K562 (cell line): ENCODE measurements around the gene UBE2L3. TPM values are rescaled to one million over a fixed set of nuclear protein-coding genes. Genes with fewer than 3 reads are reported as not detected.

ENCODE experiments used
- CC2D1A ChIP-seq: fragments of 450-650 bp; IDR thresholded peaks from 2 replicates; pipeline ENCODE4 v1.6.1; 2017; ENCODE audit warnings: mild to moderate bottlenecking
- CCNT2 ChIP-seq: IDR thresholded peaks from 2 replicates; pipeline ENCODE4 v1.6.1; 2011; ENCODE audit warnings: borderline replicate concordance, low read depth, mild to moderate bottlenecking, moderate library complexity, mixed read lengths, low read length; ENCODE audit not compliant: insufficient read length; ENCODE audit errors: extremely low read depth
- FOXM1 ChIP-seq, 2 experiments: fragments of 450-650 bp in 1 of 2; sonication (generic) in 1 of 2; formaldehyde crosslinking in 1 of 2; IDR thresholded peaks; 2 replicates each; pipeline versions ENCODE4 v1.6.1 to v1.9.0; 2017 to 2022; ENCODE audit warnings: low read depth in 2 of 2, mild to moderate bottlenecking in 2 of 2, missing genetic modification reagents in 1 of 2, moderate library complexity in 1 of 2
- MYC ChIP-seq, 2 experiments: fragments of 250-450 bp in 1 of 2; sonication (Bioruptor Pico) in 1 of 2; IDR thresholded peaks; 2 replicates each; pipeline versions ENCODE4 v1.5.1 to v1.6.1; 2012 to 2021; ENCODE audit warnings: low read depth in 2 of 2, borderline replicate concordance in 1 of 2, improper control_type of control experiment in 1 of 2, low read length in 1 of 2, mild to moderate bottlenecking in 1 of 2, moderate library complexity in 1 of 2
- MYNN ChIP-seq, 2 experiments: sonication (generic); formaldehyde crosslinking in 1 of 2; IDR thresholded peaks; 2 replicates each; pipeline versions ENCODE4 v1.5.0 to v1.6.1; 2016 to 2020; ENCODE audit warnings: antibody characterized with exemption in 1 of 2, missing genetic modification reagents in 1 of 2
- NONO ChIP-seq, 2 experiments: fragments of 200-400 bp in 1 of 2; fragments of 450-650 bp in 1 of 2; formaldehyde crosslinking in 1 of 2; IDR thresholded peaks; 2 replicates each; pipeline ENCODE4 v1.6.1; 2017; ENCODE audit warnings: low read depth in 2 of 2, mild to moderate bottlenecking in 2 of 2, moderate library complexity in 2 of 2, low read length in 1 of 2
- PHB2 ChIP-seq: fragments of 450-650 bp; IDR thresholded peaks from 2 replicates; pipeline ENCODE4 v1.6.1; 2017; ENCODE audit warnings: low read depth
- PHF21A ChIP-seq: fragments of 450-650 bp; IDR thresholded peaks from 2 replicates; pipeline ENCODE4 v1.6.1; 2017; ENCODE audit warnings: low read depth, borderline replicate concordance
- POU5F1 ChIP-seq: fragments of 150-350 bp; IDR thresholded peaks from 2 replicates; pipeline ENCODE4 v1.6.1; 2014; ENCODE audit warnings: borderline replicate concordance, low read length, low read depth, mild to moderate bottlenecking; ENCODE audit not compliant: partially characterized antibody
- SMARCA4 ChIP-seq: fragments of 450-650 bp; IDR thresholded peaks from 2 replicates; pipeline ENCODE4 v1.6.1; 2016
- THAP7 ChIP-seq: fragments of 250-450 bp; sonication (Bioruptor Pico); IDR thresholded peaks from 2 replicates; pipeline ENCODE4 v1.5.0; 2021
- TOE1 ChIP-seq, 2 experiments: fragments of 450-650 bp in 1 of 2; sonication (generic) in 1 of 2; formaldehyde crosslinking in 1 of 2; IDR thresholded peaks; 2 replicates each; pipeline versions ENCODE4 v1.7.1 to v1.8.0; 2016 to 2022; ENCODE audit warnings: borderline replicate concordance in 2 of 2, mild to moderate bottlenecking in 2 of 2, antibody characterized with exemption in 1 of 2, inconsistent platforms in 1 of 2, low read depth in 1 of 2, missing genetic modification reagents in 1 of 2, moderate library complexity in 1 of 2
- XRCC5 ChIP-seq: fragments of 200-400 bp; formaldehyde crosslinking; IDR thresholded peaks from 2 replicates; pipeline ENCODE4 v1.6.1; 2017; ENCODE audit warnings: low read depth, mild to moderate bottlenecking, low read length
- ZNF583 ChIP-seq: fragments of 250-450 bp; sonication (Bioruptor Pico); IDR thresholded peaks from 2 replicates; pipeline ENCODE4 v1.4.0; 2020
- polyA plus RNA-seq, 8 experiments: library from polyadenylated mRNA; depleted of rRNA in 4 of 8; stranded (reverse) in 5 of 8; unstranded in 3 of 8; fragments of >200 nt; fragmentation: Nextera tagmentation in 2 of 8; fragmentation: Illumina TruSeq in 1 of 8; extraction: Ambion mirVana in 2 of 8; extraction: Trizol in 1 of 8; gene quantifications; 2 replicates each; pipeline versions ENCODE4 v1.2.1 to v1.2.3, GENCODE V29; 2011 to 2014; ENCODE audit warnings: inconsistent platforms in 1 of 8, missing spikeins in 1 of 8
- total RNA-seq, 7 experiments: library from RNA; depleted of rRNA in 6 of 7; stranded (reverse); fragments of >200 nt in 6 of 7; fragmentation: Illumina TruSeq in 2 of 7; extraction: Trizol in 2 of 7; gene quantifications; 2 replicates each; pipeline versions ENCODE4 v1.2.1 to v1.2.3, GENCODE V29; 2011 to 2021; ENCODE audit warnings: low replicate concordance in 1 of 7
- TF ChIP-seq, protein P1 (sequence below): fragments of 250-450 bp; sonication (Bioruptor Pico); IDR thresholded peaks from 2 replicates; pipeline ENCODE4 v1.8.0; 2022; ENCODE audit warnings: moderate library complexity, mild to moderate bottlenecking, inconsistent platforms
- TF ChIP-seq, protein P2 (sequence below): fragments of 250-450 bp; sonication (Bioruptor Pico); IDR thresholded peaks from 2 replicates; pipeline ENCODE4 v1.4.0; 2020

UBE2L3 gene
- total and polyA plus RNA-seq, 9 of the 15 experiments (the other 6 are each of a cell fraction or from before 2014, with no cell fraction given) = 215 to 625 (median 285) TPM

GRCh38 chr22:21582801-21583740 is 15.6 kb downstream of the UBE2L3 start (continued):
- TF ChIP-seq, protein P1, sequence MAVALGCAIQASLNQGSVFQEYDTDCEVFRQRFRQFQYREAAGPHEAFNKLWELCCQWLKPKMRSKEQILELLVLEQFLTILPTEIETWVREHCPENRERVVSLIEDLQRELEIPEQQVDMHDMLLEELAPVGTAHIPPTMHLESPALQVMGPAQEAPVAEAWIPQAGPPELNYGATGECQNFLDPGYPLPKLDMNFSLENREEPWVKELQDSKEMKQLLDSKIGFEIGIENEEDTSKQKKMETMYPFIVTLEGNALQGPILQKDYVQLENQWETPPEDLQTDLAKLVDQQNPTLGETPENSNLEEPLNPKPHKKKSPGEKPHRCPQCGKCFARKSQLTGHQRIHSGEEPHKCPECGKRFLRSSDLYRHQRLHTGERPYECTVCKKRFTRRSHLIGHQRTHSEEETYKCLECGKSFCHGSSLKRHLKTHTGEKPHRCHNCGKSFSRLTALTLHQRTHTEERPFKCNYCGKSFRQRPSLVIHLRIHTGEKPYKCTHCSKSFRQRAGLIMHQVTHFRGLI (CRISPR knock-in tag) = no peak
- no peak for TF ChIP-seq MYNN (IDR thresholded peaks at IDR 0.05)
- no peak for TF ChIP-seq MYNN (CRISPR knock-in tag; IDR thresholded peaks at IDR 0.05)
- no peak for TF ChIP-seq TOE1 (IDR thresholded peaks at IDR 0.05; ENCODE audit: borderline replicate concordance)
- peak; percentile 73; the same call in 1 of the 2 replicates for TF ChIP-seq TOE1 (CRISPR knock-in tag; IDR thresholded peaks at IDR 0.05; ENCODE audit: borderline replicate concordance, low read depth)
- TF ChIP-seq PHB2 = no peak
- TF ChIP-seq POU5F1 = no peak
- TF ChIP-seq NONO (IDR thresholded peaks at IDR 0.05; ENCODE audit: low read depth in 2 of 2, low read length in 1 of 2) = no peak
- TF ChIP-seq PHF21A = no peak
- TF ChIP-seq, protein P2, sequence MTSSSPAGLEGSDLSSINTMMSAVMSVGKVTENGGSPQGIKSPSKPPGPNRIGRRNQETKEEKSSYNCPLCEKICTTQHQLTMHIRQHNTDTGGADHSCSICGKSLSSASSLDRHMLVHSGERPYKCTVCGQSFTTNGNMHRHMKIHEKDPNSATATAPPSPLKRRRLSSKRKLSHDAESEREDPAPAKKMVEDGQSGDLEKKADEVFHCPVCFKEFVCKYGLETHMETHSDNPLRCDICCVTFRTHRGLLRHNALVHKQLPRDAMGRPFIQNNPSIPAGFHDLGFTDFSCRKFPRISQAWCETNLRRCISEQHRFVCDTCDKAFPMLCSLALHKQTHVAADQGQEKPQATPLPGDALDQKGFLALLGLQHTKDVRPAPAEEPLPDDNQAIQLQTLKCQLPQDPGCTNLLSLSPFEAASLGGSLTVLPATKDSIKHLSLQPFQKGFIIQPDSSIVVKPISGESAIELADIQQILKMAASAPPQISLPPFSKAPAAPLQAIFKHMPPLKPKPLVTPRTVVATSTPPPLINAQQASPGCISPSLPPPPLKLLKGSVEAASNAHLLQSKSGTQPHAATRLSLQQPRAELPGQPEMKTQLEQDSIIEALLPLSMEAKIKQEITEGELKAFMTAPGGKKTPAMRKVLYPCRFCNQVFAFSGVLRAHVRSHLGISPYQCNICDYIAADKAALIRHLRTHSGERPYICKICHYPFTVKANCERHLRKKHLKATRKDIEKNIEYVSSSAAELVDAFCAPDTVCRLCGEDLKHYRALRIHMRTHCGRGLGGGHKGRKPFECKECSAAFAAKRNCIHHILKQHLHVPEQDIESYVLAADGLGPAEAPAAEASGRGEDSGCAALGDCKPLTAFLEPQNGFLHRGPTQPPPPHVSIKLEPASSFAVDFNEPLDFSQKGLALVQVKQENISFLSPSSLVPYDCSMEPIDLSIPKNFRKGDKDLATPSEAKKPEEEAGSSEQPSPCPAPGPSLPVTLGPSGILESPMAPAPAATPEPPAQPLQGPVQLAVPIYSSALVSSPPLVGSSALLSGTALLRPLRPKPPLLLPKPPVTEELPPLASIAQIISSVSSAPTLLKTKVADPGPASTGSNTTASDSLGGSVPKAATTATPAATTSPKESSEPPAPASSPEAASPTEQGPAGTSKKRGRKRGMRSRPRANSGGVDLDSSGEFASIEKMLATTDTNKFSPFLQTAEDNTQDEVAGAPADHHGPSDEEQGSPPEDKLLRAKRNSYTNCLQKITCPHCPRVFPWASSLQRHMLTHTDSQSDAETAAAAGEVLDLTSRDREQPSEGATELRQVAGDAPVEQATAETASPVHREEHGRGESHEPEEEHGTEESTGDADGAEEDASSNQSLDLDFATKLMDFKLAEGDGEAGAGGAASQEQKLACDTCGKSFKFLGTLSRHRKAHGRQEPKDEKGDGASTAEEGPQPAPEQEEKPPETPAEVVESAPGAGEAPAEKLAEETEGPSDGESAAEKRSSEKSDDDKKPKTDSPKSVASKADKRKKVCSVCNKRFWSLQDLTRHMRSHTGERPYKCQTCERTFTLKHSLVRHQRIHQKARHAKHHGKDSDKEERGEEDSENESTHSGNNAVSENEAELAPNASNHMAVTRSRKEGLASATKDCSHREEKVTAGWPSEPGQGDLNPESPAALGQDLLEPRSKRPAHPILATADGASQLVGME (CRISPR knock-in tag) = 0 out of 2 replicates have a peak, but pooled peaks have one; percentile 20
- no peak for TF ChIP-seq FOXM1 (IDR thresholded peaks at IDR 0.05; ENCODE audit: low read depth)
- TF ChIP-seq FOXM1 (CRISPR knock-in tag; IDR thresholded peaks at IDR 0.05; ENCODE audit: low read depth) = no peak
- TF ChIP-seq CC2D1A = no peak
- no peak for TF ChIP-seq CCNT2
- TF ChIP-seq XRCC5 = no peak; the same call in none of the 2 replicates
- TF ChIP-seq MYC (IDR thresholded peaks at IDR 0.05; ENCODE audit: low read depth, low read length) = no peak
- TF ChIP-seq MYC (CRISPR knock-in tag; IDR thresholded peaks at IDR 0.05; ENCODE audit: borderline replicate concordance, low read depth) = no peak
- TF ChIP-seq SMARCA4 = no peak
- TF ChIP-seq ZNF583 (CRISPR knock-in tag) = peak; percentile 71; the same call in 1 of the 2 replicates
- no peak for TF ChIP-seq THAP7
